ENCODE measurements around the gene FAF1. TPM values are rescaled to one million over a fixed set of nuclear protein-coding genes. Genes with fewer than 3 reads are reported as not detected.

FAF1 gene
- total RNA-seq, 2 experiments from 2014 or later, result 43.5 to 44.0 TPM

GRCh38 chr1:50424045-50424883, 535.8 kb downstream of the FAF1 start:
- H3K27me3 ChIP-seq (ENCODE audit: control insufficient read depth in 1 of 2, insufficient read depth in 2 of 2, low read length in 2 of 2), result peaks cover 76 to 98% of the 10 kb centered on the region in 2 experiments
- DNase-seq (peak in 1 of 14 experiments; percentile 10), ATAC-seq (ENCODE audit: poor library complexity) (no peak)
- peak overlapping the region; percentile 47 for H3K4me3 ChIP-seq (ENCODE audit: low read length)
- TF ChIP-seq CTCF (IDR thresholded peaks at IDR 0.05), result no peak
- CTCF ChIA-PET, result no interaction called here
- Mint-ChIP-seq H3K4me1 (ENCODE audit: low read depth) (peaks cover 49% of the 10 kb centered on the region), H3K36me3 (ENCODE audit: low read depth) (no peaks in the 10 kb centered on the region), H3K4me3 (peak overlapping the region; percentile 83), H3K9me3 (no peaks in the 10 kb centered on the region), H3K27me3 (peaks cover 87% of the 10 kb centered on the region), H3K27ac (no peak overlapping the region)
- H3K27ac ChIP-seq (ENCODE audit: low read depth in 1 of 2, low read length in 2 of 2), result no peak overlapping the region
- POLR2A ChIA-PET, result interaction anchor here (0.7 kb wide), 2 partner anchors 8 to 28 kb away, joined by 3 to 4 read pairs; no protein-coding TSS in a partner anchor
- peaks cover 34% of the 10 kb centered on the region for H3K4me1 ChIP-seq (ENCODE audit: insufficient read depth, low read length)
- H3K9me3 ChIP-seq (ENCODE audit: control insufficient read depth in 1 of 2, insufficient read depth in 1 of 2, low read length in 2 of 2), result peaks cover 0 to 38% of the 10 kb centered on the region in 2 experiments
- intact Hi-C loops (cut with DNase I, micrococcal nuclease), result no loop called here
- H3K36me3 ChIP-seq (ENCODE audit: insufficient read depth, low read length), result no peaks in the 10 kb centered on the region

GRCh38 chr1:50423670-50424000, 536.4 kb downstream of the FAF1 start:
- peak overlapping the region; percentile 83 for H3K4me3 Mint-ChIP-seq
- Histone ChIP-seq H3K9me3 (ENCODE audit: control insufficient read depth in 1 of 2, insufficient read depth in 1 of 2, low read length in 2 of 2) (peaks cover 0 to 38% of the 10 kb centered on the region in 2 experiments), H3K27ac (ENCODE audit: low read depth in 1 of 2, low read length in 2 of 2) (no peak overlapping the region), H3K4me3 (ENCODE audit: low read length) (peak overlapping the region; percentile 47), H3K4me1 (ENCODE audit: insufficient read depth, low read length) (peaks cover 37% of the 10 kb centered on the region), H3K27me3 (ENCODE audit: control insufficient read depth in 1 of 2, insufficient read depth in 2 of 2, low read length in 2 of 2) (peaks cover 74 to 94% of the 10 kb centered on the region in 2 experiments), H3K36me3 (ENCODE audit: insufficient read depth, low read length) (no peaks in the 10 kb centered on the region)
- intact Hi-C loops (cut with DNase I, micrococcal nuclease), result no loop called here
- H3K9me3 Mint-ChIP-seq, result no peaks in the 10 kb centered on the region
- DNase-seq (peak in 1 of 14 experiments; percentile 19), ATAC-seq (ENCODE audit: poor library complexity) (no peak)
- peaks cover 81% of the 10 kb centered on the region for H3K27me3 Mint-ChIP-seq
- CTCF ChIA-PET, result no interaction called here
- peaks cover 49% of the 10 kb centered on the region for H3K4me1 Mint-ChIP-seq (ENCODE audit: low read depth)
- POLR2A ChIA-PET, result interaction anchor here (0.7 kb wide), 1 partner anchor 29 kb away, joined by 3 read pairs; no protein-coding TSS in a partner anchor
- H3K36me3 Mint-ChIP-seq (ENCODE audit: low read depth), result no peaks in the 10 kb centered on the region
- no peak for TF ChIP-seq CTCF (IDR thresholded peaks at IDR 0.05)
- no peak overlapping the region for H3K27ac Mint-ChIP-seq

GRCh38 chr1:50422946-50423669, 537.0 kb downstream of the FAF1 start, which contains the start of gene DMRTA2:
Gene DMRTA2, minus strand, starts transcription at chr1:50423443. Its CDS starts 1,907 bp downstream, at chr1:50421536.
- intact Hi-C loops (cut with DNase I, micrococcal nuclease), result no loop called here
- DNase-seq (no peak), ATAC-seq (ENCODE audit: poor library complexity) (no peak)
- H3K4me1 Mint-ChIP-seq (ENCODE audit: low read depth), result peaks cover 46% of the 10 kb centered on the region
- peaks cover 42% of the 10 kb centered on the region for H3K4me1 ChIP-seq (ENCODE audit: insufficient read depth, low read length)
- no peak within 1 kb of the TSS for H3K27ac Mint-ChIP-seq
- H3K36me3 ChIP-seq (ENCODE audit: insufficient read depth, low read length), result no peaks in the 10 kb centered on the region
- H3K9me3 ChIP-seq (ENCODE audit: control insufficient read depth in 1 of 2, insufficient read depth in 1 of 2, low read length in 2 of 2), result peaks cover 0 to 41% of the 10 kb centered on the region in 2 experiments
- peak within 1 kb of the TSS; percentile 47 for H3K4me3 ChIP-seq (ENCODE audit: low read length)
- no peaks in the 10 kb centered on the region for H3K9me3 Mint-ChIP-seq
- H3K27me3 ChIP-seq (ENCODE audit: control insufficient read depth in 1 of 2, insufficient read depth in 2 of 2, low read length in 2 of 2), result peaks cover 75 to 89% of the 10 kb centered on the region in 2 experiments
- no peak within 1 kb of the TSS for H3K27ac ChIP-seq (ENCODE audit: low read depth in 1 of 2, low read length in 2 of 2)
- ChIA-PET CTCF (no interaction called here), POLR2A (no interaction called here)
- peak within 1 kb of the TSS; percentile 83 for H3K4me3 Mint-ChIP-seq
- no peaks in the 10 kb centered on the region for H3K36me3 Mint-ChIP-seq (ENCODE audit: low read depth)
- TF ChIP-seq CTCF (IDR thresholded peaks at IDR 0.05), result no peak
- H3K27me3 Mint-ChIP-seq, result peaks cover 79% of the 10 kb centered on the region
